ENCODE data around the gene BDKRB2. TPM values are rescaled to one million over a fixed set of nuclear protein-coding genes. Genes with fewer than 3 reads are reported as not detected.

Gene BDKRB2
- polyA plus RNA-seq, 1 donor from 2014 or later: not detected

DNA sequence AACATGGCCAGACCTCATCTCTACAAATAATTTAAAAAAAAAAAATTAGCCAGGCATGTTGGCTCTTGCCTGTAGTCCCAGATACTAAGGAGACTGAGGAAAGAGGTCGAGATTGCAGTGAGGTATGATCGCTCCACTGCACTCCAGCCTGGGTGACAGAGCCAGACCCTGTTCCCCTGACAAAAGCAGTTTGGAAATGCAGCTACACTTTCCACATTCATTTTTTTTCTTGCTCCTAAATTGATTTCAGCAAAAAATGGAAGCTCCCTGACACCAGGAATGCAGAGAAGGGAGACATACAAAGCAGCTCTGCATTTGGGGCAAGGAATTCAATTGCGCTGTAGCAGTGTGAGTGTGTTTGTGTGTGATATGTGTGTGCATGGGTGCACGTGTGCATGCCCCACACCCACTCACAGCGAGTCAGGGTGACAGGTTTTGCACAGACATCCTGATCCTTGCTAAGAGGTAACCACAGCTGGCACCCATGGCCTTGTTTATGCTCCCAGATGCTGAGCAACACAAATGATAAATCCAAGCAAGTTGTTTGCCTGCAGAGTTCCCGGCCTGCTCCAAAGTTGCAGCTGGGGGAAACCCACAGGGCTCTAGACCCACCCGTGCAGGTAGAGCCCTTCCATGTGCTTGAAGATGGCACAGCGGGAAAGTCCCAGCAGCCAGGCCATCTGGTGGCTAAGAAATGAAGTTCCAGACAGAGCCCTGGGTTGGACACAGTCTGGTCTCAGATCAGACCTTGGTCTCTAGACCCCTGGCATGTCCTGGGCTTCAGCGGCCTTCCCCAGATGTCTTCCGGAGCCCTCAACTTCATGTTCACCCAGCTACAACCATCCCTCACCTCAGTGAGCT, 25.9 kb upstream of the BDKRB2 start:
- Histone ChIP-seq H3K4me2 (ENCODE audit: low read length) (no peak overlapping the region), H3F3A (ENCODE audit: insufficient read depth, low read length, poor library complexity, severe bottlenecking) (no peaks in the 10 kb centered on the region), H3K9me3 (ENCODE audit: low read length) (no peaks in the 10 kb centered on the region), H3K4me3 (ENCODE audit: low read length) (no peak overlapping the region), H3K27ac (ENCODE audit: low read length) (no peak overlapping the region), H3K36me3 (ENCODE audit: insufficient read depth, low read length) (no peaks in the 10 kb centered on the region), H4K20me1 (ENCODE audit: insufficient read depth) (no peaks in the 10 kb centered on the region), H3K79me2 (replicated peaks; ENCODE audit: insufficient read depth, low read length) (no peaks in the 10 kb centered on the region), H2AFZ (ENCODE audit: low read depth, low read length) (no peak overlapping the region), H3K9me2 (ENCODE audit: insufficient read depth, low read length) (no peaks in the 10 kb centered on the region), H3K9ac (ENCODE audit: low read length) (no peak overlapping the region), H3K27me3 (ENCODE audit: insufficient read depth, low read depth, low read length) (no peaks in the 10 kb centered on the region)
- TF ChIP-seq MXI1 (conservative IDR thresholded peaks at IDR 0.05; ENCODE audit: poor library complexity, severe bottlenecking) (no peak), SMC3 (conservative IDR thresholded peaks at IDR 0.05; ENCODE audit: poor library complexity) (no peak), TAF1 (IDR thresholded peaks at IDR 0.05; ENCODE audit: low read depth) (no peak), RAD21 (conservative IDR thresholded peaks at IDR 0.05) (no peak), EP300 (conservative IDR thresholded peaks at IDR 0.05; ENCODE audit: poor library complexity, severe bottlenecking) (no peak), POLR2AphosphoS5 (IDR thresholded peaks at IDR 0.05) (no peak), EZH2 (IDR thresholded peaks at IDR 0.05; ENCODE audit: borderline replicate concordance, insufficient read depth, low read length, poor library complexity, severe bottlenecking) (no peak)
- TF ChIP-seq, protein P1, sequence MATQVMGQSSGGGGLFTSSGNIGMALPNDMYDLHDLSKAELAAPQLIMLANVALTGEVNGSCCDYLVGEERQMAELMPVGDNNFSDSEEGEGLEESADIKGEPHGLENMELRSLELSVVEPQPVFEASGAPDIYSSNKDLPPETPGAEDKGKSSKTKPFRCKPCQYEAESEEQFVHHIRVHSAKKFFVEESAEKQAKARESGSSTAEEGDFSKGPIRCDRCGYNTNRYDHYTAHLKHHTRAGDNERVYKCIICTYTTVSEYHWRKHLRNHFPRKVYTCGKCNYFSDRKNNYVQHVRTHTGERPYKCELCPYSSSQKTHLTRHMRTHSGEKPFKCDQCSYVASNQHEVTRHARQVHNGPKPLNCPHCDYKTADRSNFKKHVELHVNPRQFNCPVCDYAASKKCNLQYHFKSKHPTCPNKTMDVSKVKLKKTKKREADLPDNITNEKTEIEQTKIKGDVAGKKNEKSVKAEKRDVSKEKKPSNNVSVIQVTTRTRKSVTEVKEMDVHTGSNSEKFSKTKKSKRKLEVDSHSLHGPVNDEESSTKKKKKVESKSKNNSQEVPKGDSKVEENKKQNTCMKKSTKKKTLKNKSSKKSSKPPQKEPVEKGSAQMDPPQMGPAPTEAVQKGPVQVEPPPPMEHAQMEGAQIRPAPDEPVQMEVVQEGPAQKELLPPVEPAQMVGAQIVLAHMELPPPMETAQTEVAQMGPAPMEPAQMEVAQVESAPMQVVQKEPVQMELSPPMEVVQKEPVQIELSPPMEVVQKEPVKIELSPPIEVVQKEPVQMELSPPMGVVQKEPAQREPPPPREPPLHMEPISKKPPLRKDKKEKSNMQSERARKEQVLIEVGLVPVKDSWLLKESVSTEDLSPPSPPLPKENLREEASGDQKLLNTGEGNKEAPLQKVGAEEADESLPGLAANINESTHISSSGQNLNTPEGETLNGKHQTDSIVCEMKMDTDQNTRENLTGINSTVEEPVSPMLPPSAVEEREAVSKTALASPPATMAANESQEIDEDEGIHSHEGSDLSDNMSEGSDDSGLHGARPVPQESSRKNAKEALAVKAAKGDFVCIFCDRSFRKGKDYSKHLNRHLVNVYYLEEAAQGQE (IDR thresholded peaks at IDR 0.05; ENCODE audit: borderline replicate concordance): no peak
- TF ChIP-seq, protein P2, sequence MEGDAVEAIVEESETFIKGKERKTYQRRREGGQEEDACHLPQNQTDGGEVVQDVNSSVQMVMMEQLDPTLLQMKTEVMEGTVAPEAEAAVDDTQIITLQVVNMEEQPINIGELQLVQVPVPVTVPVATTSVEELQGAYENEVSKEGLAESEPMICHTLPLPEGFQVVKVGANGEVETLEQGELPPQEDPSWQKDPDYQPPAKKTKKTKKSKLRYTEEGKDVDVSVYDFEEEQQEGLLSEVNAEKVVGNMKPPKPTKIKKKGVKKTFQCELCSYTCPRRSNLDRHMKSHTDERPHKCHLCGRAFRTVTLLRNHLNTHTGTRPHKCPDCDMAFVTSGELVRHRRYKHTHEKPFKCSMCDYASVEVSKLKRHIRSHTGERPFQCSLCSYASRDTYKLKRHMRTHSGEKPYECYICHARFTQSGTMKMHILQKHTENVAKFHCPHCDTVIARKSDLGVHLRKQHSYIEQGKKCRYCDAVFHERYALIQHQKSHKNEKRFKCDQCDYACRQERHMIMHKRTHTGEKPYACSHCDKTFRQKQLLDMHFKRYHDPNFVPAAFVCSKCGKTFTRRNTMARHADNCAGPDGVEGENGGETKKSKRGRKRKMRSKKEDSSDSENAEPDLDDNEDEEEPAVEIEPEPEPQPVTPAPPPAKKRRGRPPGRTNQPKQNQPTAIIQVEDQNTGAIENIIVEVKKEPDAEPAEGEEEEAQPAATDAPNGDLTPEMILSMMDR (IDR thresholded peaks at IDR 0.05; ENCODE audit: poor library complexity, severe bottlenecking): no peak

DNA sequence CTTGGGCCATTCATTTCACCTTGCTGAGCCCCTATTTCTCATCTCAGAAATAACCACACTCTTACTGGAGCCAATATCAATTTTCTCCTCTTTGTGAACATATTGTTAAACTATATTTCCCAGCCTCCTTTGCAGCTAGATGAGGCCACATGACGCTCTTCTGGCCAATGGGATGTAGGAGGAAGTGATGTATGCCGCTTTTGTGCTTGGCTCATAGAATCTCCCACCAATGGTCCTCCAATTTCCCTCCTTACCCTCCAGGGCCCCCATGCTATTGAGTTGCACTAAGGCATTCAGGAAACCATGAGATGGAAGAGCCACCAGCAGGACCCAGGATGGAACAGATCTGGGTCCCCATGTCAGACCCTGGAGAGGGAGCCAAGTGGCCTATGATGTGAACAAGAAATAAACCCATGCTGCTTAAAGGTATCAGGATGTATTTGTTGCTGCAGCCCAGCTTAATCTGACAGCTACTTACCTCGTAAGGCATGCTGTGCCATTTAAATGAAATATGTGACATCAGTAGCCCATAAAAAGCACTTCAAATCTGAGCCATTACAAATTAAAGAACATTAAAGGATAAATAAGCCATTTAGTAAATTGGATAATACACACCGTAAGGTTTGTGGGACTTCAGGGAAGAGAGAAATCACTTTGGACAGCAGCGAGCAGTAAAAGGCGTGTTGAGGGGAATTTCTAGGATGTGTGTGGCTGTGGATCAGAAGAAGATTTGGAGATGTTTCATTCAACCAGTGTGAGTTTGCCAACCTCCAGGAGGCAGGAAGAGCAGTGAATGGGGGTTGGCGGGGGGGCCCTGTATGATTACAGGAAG, 24.4 kb upstream of the BDKRB2 start:
- Histone ChIP-seq H3K79me2 (replicated peaks; ENCODE audit: insufficient read depth, low read length) (no peaks in the 10 kb centered on the region), H3K9me3 (ENCODE audit: low read length) (no peaks in the 10 kb centered on the region), H3K9me2 (ENCODE audit: insufficient read depth, low read length) (no peaks in the 10 kb centered on the region), H2AFZ (ENCODE audit: low read depth, low read length) (no peak overlapping the region), H3K36me3 (ENCODE audit: insufficient read depth, low read length) (no peaks in the 10 kb centered on the region), H3K27me3 (ENCODE audit: insufficient read depth, low read depth, low read length) (no peaks in the 10 kb centered on the region), H3K4me3 (ENCODE audit: low read length) (no peak overlapping the region), H3F3A (ENCODE audit: insufficient read depth, low read length, poor library complexity, severe bottlenecking) (no peaks in the 10 kb centered on the region), H3K9ac (ENCODE audit: low read length) (no peak overlapping the region), H3K4me2 (ENCODE audit: low read length) (no peak overlapping the region), H4K20me1 (ENCODE audit: insufficient read depth) (no peaks in the 10 kb centered on the region), H3K27ac (ENCODE audit: low read length) (no peak overlapping the region)
- TF ChIP-seq MXI1 (conservative IDR thresholded peaks at IDR 0.05; ENCODE audit: poor library complexity, severe bottlenecking): no peak
- TF ChIP-seq EZH2 (IDR thresholded peaks at IDR 0.05; ENCODE audit: borderline replicate concordance, insufficient read depth, low read length, poor library complexity, severe bottlenecking): no peak
- TF ChIP-seq, protein P2 (IDR thresholded peaks at IDR 0.05; ENCODE audit: poor library complexity, severe bottlenecking): no peak
- TF ChIP-seq SMC3 (conservative IDR thresholded peaks at IDR 0.05; ENCODE audit: poor library complexity): no peak
- no peak for TF ChIP-seq RAD21 (conservative IDR thresholded peaks at IDR 0.05)
- no peak for TF ChIP-seq POLR2AphosphoS5 (IDR thresholded peaks at IDR 0.05)
- no peak for TF ChIP-seq TAF1 (IDR thresholded peaks at IDR 0.05; ENCODE audit: low read depth)
- TF ChIP-seq EP300 (conservative IDR thresholded peaks at IDR 0.05; ENCODE audit: poor library complexity, severe bottlenecking): no peak
- TF ChIP-seq, protein P1 (IDR thresholded peaks at IDR 0.05; ENCODE audit: borderline replicate concordance): no peak
